ENCODE data around the gene FBP2. TPM values are rescaled to one million over a fixed set of nuclear protein-coding genes. Genes with fewer than 3 reads are reported as not detected.
A peak's percentile ranks its signal among the peaks of the same experiment; 100 is the strongest.

FBP2 gene
- total and polyA plus RNA-seq, 2 of the 8 experiments (the other 6 are each of a cell fraction or from before 2014, with no cell fraction given) = not detected

DNA sequence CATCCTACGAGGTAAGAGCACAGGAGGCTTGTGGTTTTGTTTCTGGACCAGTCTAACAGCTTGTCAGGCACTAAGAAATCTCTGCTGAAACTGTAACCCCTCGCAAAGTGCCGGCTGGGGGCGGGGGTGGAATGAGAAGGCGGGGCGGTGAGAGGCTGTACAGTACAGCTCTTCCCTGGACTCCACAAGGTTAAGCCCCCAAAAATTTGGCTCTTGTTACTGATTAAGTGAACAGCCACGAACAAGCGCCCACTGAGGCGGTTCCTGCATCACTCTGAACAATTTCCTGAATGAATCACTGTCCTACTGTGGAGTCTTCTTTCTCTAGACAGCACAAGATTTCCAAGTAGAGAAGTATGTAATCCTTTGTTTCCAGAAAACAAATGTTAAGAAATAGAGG is 6.8 kb downstream of the FBP2 start:
- H4K91ac ChIP-seq (replicated peaks; ENCODE audit: insufficient read length, low read length) = no peak overlapping the region
- H3K36me3 ChIP-seq (ENCODE audit: control insufficient read depth in 2 of 4, insufficient read depth in 4 of 4, low read length in 3 of 4) = no peaks in the 10 kb centered on the region
- H4K8ac ChIP-seq (ENCODE audit: extremely low read depth, insufficient read depth, low read length) = peak overlapping the region; percentile 25; the same call in 1 of the 2 replicates
- H3K9me3 ChIP-seq (ENCODE audit: insufficient read depth in 2 of 2, low read depth in 1 of 2, low read length in 1 of 2) = no peaks in the 10 kb centered on the region
- H2BK120ac ChIP-seq (replicated peaks; ENCODE audit: low read depth, low read length) = no peak overlapping the region
- WGBS, 2 experiments (ENCODE audit: extremely low coverage in 1 of 2, insufficient coverage in 1 of 2, insufficient read length in 1 of 2, insufficient replicate concordance in 2 of 2, low coverage in 1 of 2, low lambda C conversion rate in 2 of 2, missing lambda C conversion rate in 1 of 2) = 83% methylated on average over 9 of the region's 9 CpGs; no CpG with 5 or more reads in 1 of the 2 experiments
- no peak overlapping the region for H3K4ac ChIP-seq (replicated peaks; ENCODE audit: insufficient read length, low read depth, low read length)
- H2AFZ ChIP-seq (ENCODE audit: low read length) = no peak overlapping the region
- no peaks in the 10 kb centered on the region for H3K79me1 ChIP-seq (ENCODE audit: low read depth, low read length)
- no peaks in the 10 kb centered on the region for H3K27me3 ChIP-seq (replicated peaks in 1 of 4; ENCODE audit: control insufficient read depth in 3 of 4, extremely low read depth in 1 of 4, insufficient read depth in 3 of 4, low read length in 3 of 4)
- H4K20me1 ChIP-seq (replicated peaks in 1 of 2; ENCODE audit: control insufficient read depth in 1 of 2, insufficient read depth in 2 of 2, low read length in 2 of 2) = no peaks in the 10 kb centered on the region
- H2BK12ac ChIP-seq (ENCODE audit: low read depth, low read length) = no peak overlapping the region
- H2AK5ac ChIP-seq (ENCODE audit: low read depth, low read length) = no peak overlapping the region
- H3K4me1 ChIP-seq (replicated peaks in 1 of 4; ENCODE audit: control insufficient read depth in 3 of 4, insufficient read depth in 4 of 4, low read length in 3 of 4) = no peaks in the 10 kb centered on the region
- H3K4me3 ChIP-seq (ENCODE audit: extremely low read depth in 1 of 4, insufficient read depth in 2 of 4, low read depth in 3 of 4, low read length in 4 of 4) = no peak overlapping the region
- H3K9ac ChIP-seq (replicated peaks in 1 of 4; ENCODE audit: extremely low read depth in 1 of 4, low read depth in 3 of 4, low read length in 3 of 4) = no peak overlapping the region
- H2BK5ac ChIP-seq (ENCODE audit: low read depth, low read length) = no peak overlapping the region
- no peak overlapping the region for H3K14ac ChIP-seq (ENCODE audit: insufficient read length)
- no peak overlapping the region for H3K56ac ChIP-seq (replicated peaks; ENCODE audit: insufficient read length, low read depth, low read length)
- no peaks in the 10 kb centered on the region for H3K23me2 ChIP-seq (ENCODE audit: low read depth, low read length)
- no peak for FAIRE-seq
- no peak overlapping the region for H3K4me2 ChIP-seq (ENCODE audit: insufficient read depth in 1 of 2, low read depth in 2 of 2, low read length in 2 of 2)
- POLR2A ChIA-PET (ENCODE audit: partially characterized antibody) = interaction anchor here (1.7 kb wide), 1 partner anchor 15 kb away, joined by 14 read pairs; no protein-coding TSS in a partner anchor
- CTCF ChIA-PET (ENCODE audit: partially characterized antibody) = interaction anchor here (1.0 to 2.3 kb wide), 5 partner anchors 9 to 36 kb away, joined by 3 to 6 read pairs (median 4); partner anchors contain the start of gene PCAT7
- no peak overlapping the region for H3K23ac ChIP-seq (ENCODE audit: insufficient read length)
- no peak overlapping the region for H3K27ac ChIP-seq (ENCODE audit: low read depth, low read length)
- no peaks in the 10 kb centered on the region for H3K79me2 ChIP-seq (ENCODE audit: control insufficient read depth in 1 of 2, insufficient read depth in 2 of 2, low read length in 2 of 2)
- no peak for DNase-seq (ENCODE audit: low read depth in 1 of 2, low spot score in 2 of 2)
- no peak overlapping the region for H2BK20ac ChIP-seq (ENCODE audit: low read length)
- H3K18ac ChIP-seq (ENCODE audit: extremely low read depth, low read length) = no peak overlapping the region
- no peak overlapping the region for H4K5ac ChIP-seq (ENCODE audit: insufficient read length, low read depth, low read length)
- H2BK15ac ChIP-seq (ENCODE audit: low read length) = no peak overlapping the region
- no peak for TF ChIP-seq MAFK (IDR thresholded peaks at IDR 0.05; ENCODE audit: low read depth, low read length)
- no peak for TF ChIP-seq SAP30 (IDR thresholded peaks at IDR 0.05; ENCODE audit: insufficient read depth, insufficient replicate concordance, low read length)
- no peak for TF ChIP-seq CREB1 (IDR thresholded peaks at IDR 0.05)
- TF ChIP-seq CBX5 (IDR thresholded peaks at IDR 0.05; ENCODE audit: low read depth, low read length) = no peak

Measured in H1 (cell line).